ENCODE results near the gene ZCCHC24. TPM values are rescaled to one million over a fixed set of nuclear protein-coding genes. Genes with fewer than 3 reads are reported as not detected.
A peak's percentile ranks its signal among the peaks of the same experiment; 100 is the strongest.

Gene ZCCHC24
- polyA plus RNA-seq, 3 donors = 3.9 to 5.0 (median 4.0) TPM

DNA sequence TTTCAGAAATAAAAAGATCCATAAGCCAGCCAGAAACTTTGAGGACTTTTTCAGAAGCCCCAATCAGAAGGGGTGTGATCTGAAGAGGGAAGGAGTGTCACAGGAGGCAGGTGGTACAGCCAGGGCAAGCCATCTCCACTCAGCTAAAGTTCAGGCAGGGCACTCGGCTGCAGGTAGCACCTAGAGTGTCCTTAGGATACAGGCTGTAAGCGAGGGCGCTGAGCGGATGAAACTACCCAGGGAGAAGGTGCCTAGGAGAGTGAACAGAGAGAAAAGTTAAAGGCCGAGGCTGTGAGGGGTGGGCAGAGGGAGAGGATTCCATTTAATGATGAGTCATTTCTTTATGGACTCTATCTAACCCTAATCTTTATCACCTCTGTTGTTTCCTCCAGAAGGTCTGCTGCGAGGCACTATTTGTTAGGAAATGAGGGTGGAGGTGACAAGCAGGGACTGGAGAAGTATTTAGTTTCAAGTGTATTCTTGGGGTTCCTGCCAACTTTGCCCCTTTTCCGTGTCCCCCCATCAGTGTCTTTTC is 29.8 kb upstream of the ZCCHC24 start:
- Mint-ChIP-seq H3K4me3 (no peak overlapping the region), H3K36me3 (no peaks in the 10 kb centered on the region), H3K9me3 (peaks cover 0 to 2% (median 0%) of the 10 kb centered on the region in 7 donors), H3K27ac (no peak overlapping the region), H3K4me1 (peaks cover 14% of the 10 kb centered on the region), H3K27me3 (ENCODE audit: low read depth in 3 of 3) (peaks cover 7 to 13% (median 7%) of the 10 kb centered on the region in 3 donors)
- Histone ChIP-seq H3K4me3 (replicated peaks in 1 of 3; ENCODE audit: low read depth in 2 of 3, low read length in 3 of 3) (no peak overlapping the region), H4K20me1 (ENCODE audit: insufficient read depth, low read length) (no peaks in the 10 kb centered on the region), H3K4me1 (ENCODE audit: control insufficient read depth in 1 of 2, insufficient read depth in 2 of 2, low read length in 2 of 2) (peaks cover 11 to 12% of the 10 kb centered on the region in 2 donors), H3K9me3 (replicated peaks in 1 of 2; ENCODE audit: control insufficient read depth in 1 of 2, insufficient read depth in 1 of 2, low read length in 2 of 2) (no peaks in the 10 kb centered on the region), H3K9ac (ENCODE audit: insufficient read depth, low read length, poor library complexity, severe bottlenecking) (no peak overlapping the region), H2AFZ (ENCODE audit: insufficient read depth, low read depth, low read length, poor library complexity, severe bottlenecking) (no peak overlapping the region), H3K27ac (ENCODE audit: low read depth in 1 of 2, low read length in 2 of 2) (no peak overlapping the region), H3K79me2 (ENCODE audit: insufficient read depth, low read length) (no peaks in the 10 kb centered on the region), H3K27me3 (ENCODE audit: control insufficient read depth in 2 of 2, insufficient read depth in 2 of 2, low read length in 2 of 2) (no peaks in the 10 kb centered on the region), H3K36me3 (replicated peaks in 1 of 2; ENCODE audit: control insufficient read depth in 1 of 2, insufficient read depth in 2 of 2, low read length in 2 of 2) (no peaks in the 10 kb centered on the region), H3K4me2 (replicated peaks; ENCODE audit: extremely low read depth, low read length, poor library complexity, severe bottlenecking) (no peak overlapping the region)
- no peak for DNase-seq
- WGBS (ENCODE audit: insufficient coverage) = 80% methylated on average over 1 of the region's 7 CpGs
- TF ChIP-seq, protein P1, sequence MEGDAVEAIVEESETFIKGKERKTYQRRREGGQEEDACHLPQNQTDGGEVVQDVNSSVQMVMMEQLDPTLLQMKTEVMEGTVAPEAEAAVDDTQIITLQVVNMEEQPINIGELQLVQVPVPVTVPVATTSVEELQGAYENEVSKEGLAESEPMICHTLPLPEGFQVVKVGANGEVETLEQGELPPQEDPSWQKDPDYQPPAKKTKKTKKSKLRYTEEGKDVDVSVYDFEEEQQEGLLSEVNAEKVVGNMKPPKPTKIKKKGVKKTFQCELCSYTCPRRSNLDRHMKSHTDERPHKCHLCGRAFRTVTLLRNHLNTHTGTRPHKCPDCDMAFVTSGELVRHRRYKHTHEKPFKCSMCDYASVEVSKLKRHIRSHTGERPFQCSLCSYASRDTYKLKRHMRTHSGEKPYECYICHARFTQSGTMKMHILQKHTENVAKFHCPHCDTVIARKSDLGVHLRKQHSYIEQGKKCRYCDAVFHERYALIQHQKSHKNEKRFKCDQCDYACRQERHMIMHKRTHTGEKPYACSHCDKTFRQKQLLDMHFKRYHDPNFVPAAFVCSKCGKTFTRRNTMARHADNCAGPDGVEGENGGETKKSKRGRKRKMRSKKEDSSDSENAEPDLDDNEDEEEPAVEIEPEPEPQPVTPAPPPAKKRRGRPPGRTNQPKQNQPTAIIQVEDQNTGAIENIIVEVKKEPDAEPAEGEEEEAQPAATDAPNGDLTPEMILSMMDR (IDR thresholded peaks at IDR 0.05) = no peak
- intact Hi-C loops (cut with micrococcal nuclease) = no loop called here

DNA sequence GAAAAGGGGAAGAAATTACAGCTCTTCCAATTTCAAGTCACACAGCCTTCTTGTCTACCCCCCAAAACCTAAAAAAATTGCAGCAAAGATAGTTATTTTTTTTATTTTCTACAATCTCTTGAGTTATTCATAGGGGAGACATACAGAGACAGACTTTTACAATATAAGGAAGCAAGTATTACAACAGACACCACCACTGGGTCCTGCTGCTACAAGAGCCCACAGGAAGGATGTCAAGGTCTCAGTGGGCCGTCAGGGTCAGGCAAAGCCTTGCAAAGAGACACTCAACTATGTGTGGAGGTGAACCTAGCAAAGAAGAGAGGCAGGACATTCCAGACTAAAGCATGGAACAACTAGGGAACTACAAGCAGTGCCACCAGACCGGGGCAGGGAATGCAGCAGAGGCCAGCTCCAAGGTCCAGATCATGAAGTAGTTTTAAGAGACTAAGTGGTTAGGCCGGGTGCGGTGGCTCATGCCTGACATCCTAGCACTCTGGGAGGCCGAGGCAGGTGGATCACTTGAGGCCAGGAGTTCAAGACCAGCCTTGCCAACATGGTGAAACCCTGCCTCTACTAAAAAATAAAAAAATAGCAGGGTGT is 28.2 kb upstream of the ZCCHC24 start:
- no peaks in the 10 kb centered on the region for H4K20me1 ChIP-seq (ENCODE audit: insufficient read depth, low read length)
- H3K27me3 ChIP-seq (ENCODE audit: control insufficient read depth in 2 of 2, insufficient read depth in 2 of 2, low read length in 2 of 2) = no peaks in the 10 kb centered on the region
- DNase-seq = peak; percentile 12 to 32 (median 28)
- intact Hi-C loops (cut with micrococcal nuclease) = no loop called here
- H3K27ac ChIP-seq (ENCODE audit: low read depth in 1 of 2, low read length in 2 of 2) = no peak overlapping the region
- no peak overlapping the region for H3K4me3 Mint-ChIP-seq
- H3K36me3 ChIP-seq (replicated peaks in 1 of 2; ENCODE audit: control insufficient read depth in 1 of 2, insufficient read depth in 2 of 2, low read length in 2 of 2) = no peaks in the 10 kb centered on the region
- no peak overlapping the region for H3K9ac ChIP-seq (ENCODE audit: insufficient read depth, low read length, poor library complexity, severe bottlenecking)
- no peak overlapping the region for H3K4me2 ChIP-seq (replicated peaks; ENCODE audit: extremely low read depth, low read length, poor library complexity, severe bottlenecking)
- no peaks in the 10 kb centered on the region for H3K79me2 ChIP-seq (ENCODE audit: insufficient read depth, low read length)
- H3K9me3 Mint-ChIP-seq = peaks cover 0 to 2% (median 0%) of the 10 kb centered on the region in 7 donors
- peaks cover 14 to 15% of the 10 kb centered on the region in 2 donors for H3K4me1 ChIP-seq (ENCODE audit: control insufficient read depth in 1 of 2, insufficient read depth in 2 of 2, low read length in 2 of 2)
- H3K4me1 Mint-ChIP-seq = peaks cover 17% of the 10 kb centered on the region
- 50% methylated on average over 2 of the region's 5 CpGs for WGBS (ENCODE audit: insufficient coverage)
- H3K36me3 Mint-ChIP-seq = no peaks in the 10 kb centered on the region
- H3K9me3 ChIP-seq (replicated peaks in 1 of 2; ENCODE audit: control insufficient read depth in 1 of 2, insufficient read depth in 1 of 2, low read length in 2 of 2) = no peaks in the 10 kb centered on the region
- peak overlapping the region in 2 of 7 donors; percentile 35 to 55 for H3K27ac Mint-ChIP-seq
- H3K27me3 Mint-ChIP-seq (ENCODE audit: low read depth in 3 of 3) = peaks cover 4 to 13% (median 7%) of the 10 kb centered on the region in 3 donors
- peak overlapping the region; percentile 26 for H2AFZ ChIP-seq (ENCODE audit: insufficient read depth, low read depth, low read length, poor library complexity, severe bottlenecking)
- no peak overlapping the region for H3K4me3 ChIP-seq (replicated peaks in 1 of 3; ENCODE audit: low read depth in 2 of 3, low read length in 3 of 3)
- TF ChIP-seq, protein P1 (IDR thresholded peaks at IDR 0.05) = no peak

All from CD14-positive monocyte (primary cell).